ENCODE measurements around the gene GNPTG. TPM values are rescaled to one million over a fixed set of nuclear protein-coding genes. Genes with fewer than 3 reads are reported as not detected.

The GNPTG gene
- total and polyA plus RNA-seq, 2 of the 8 experiments (the other 6 are each of a cell fraction or from before 2014, with no cell fraction given) = 26.2 to 51.2 TPM

- Histone ChIP-seq H3K56ac (replicated peaks; ENCODE audit: insufficient read length, low read depth, low read length) (no peak overlapping the region), H3K9ac (replicated peaks in 1 of 4; ENCODE audit: extremely low read depth in 1 of 4, low read depth in 3 of 4, low read length in 3 of 4) (no peak overlapping the region), H2BK20ac (ENCODE audit: low read length) (no peak overlapping the region), H4K8ac (ENCODE audit: extremely low read depth, insufficient read depth, low read length) (no peak overlapping the region), H3K36me3 (ENCODE audit: control insufficient read depth in 2 of 4, insufficient read depth in 4 of 4, low read length in 3 of 4) (peaks cover 3 to 9% (median 4%) of the 10 kb centered on the region in 4 experiments; a peak in 5 of 8 replicates), H2AFZ (ENCODE audit: low read length) (no peak overlapping the region), H3K23ac (ENCODE audit: insufficient read length) (no peak overlapping the region), H3K79me1 (ENCODE audit: low read depth, low read length) (no peaks in the 10 kb centered on the region), H4K91ac (replicated peaks; ENCODE audit: insufficient read length, low read length) (no peak overlapping the region), H3K18ac (ENCODE audit: extremely low read depth, low read length) (no peak overlapping the region), H3K9me3 (ENCODE audit: insufficient read depth in 2 of 2, low read depth in 1 of 2, low read length in 1 of 2) (no peaks in the 10 kb centered on the region), H2BK15ac (ENCODE audit: low read length) (no peak overlapping the region), H2BK5ac (ENCODE audit: low read depth, low read length) (no peak overlapping the region), H3K27ac (ENCODE audit: low read depth, low read length) (no peak overlapping the region), H3K79me2 (ENCODE audit: control insufficient read depth in 1 of 2, insufficient read depth in 2 of 2, low read length in 2 of 2) (no peaks in the 10 kb centered on the region), H4K20me1 (replicated peaks in 1 of 2; ENCODE audit: control insufficient read depth in 1 of 2, insufficient read depth in 2 of 2, low read length in 2 of 2) (peaks cover 0 to 5% of the 10 kb centered on the region in 2 experiments), H3K14ac (ENCODE audit: insufficient read length) (no peak overlapping the region), H3K23me2 (ENCODE audit: low read depth, low read length) (no peaks in the 10 kb centered on the region), H3K4ac (replicated peaks; ENCODE audit: insufficient read length, low read depth, low read length) (no peak overlapping the region), H2BK120ac (replicated peaks; ENCODE audit: low read depth, low read length) (no peak overlapping the region), H3K27me3 (replicated peaks in 1 of 4; ENCODE audit: control insufficient read depth in 3 of 4, extremely low read depth in 1 of 4, insufficient read depth in 3 of 4, low read length in 3 of 4) (no peaks in the 10 kb centered on the region), H2AK5ac (ENCODE audit: low read depth, low read length) (no peak overlapping the region), H3K4me2 (ENCODE audit: insufficient read depth in 1 of 2, low read depth in 2 of 2, low read length in 2 of 2) (no peak overlapping the region), H4K5ac (ENCODE audit: insufficient read length, low read depth, low read length) (no peak overlapping the region), H3K4me1 (replicated peaks in 1 of 4; ENCODE audit: control insufficient read depth in 3 of 4, insufficient read depth in 4 of 4, low read length in 3 of 4) (no peaks in the 10 kb centered on the region), H2BK12ac (ENCODE audit: low read depth, low read length) (no peak overlapping the region), H3K4me3 (ENCODE audit: extremely low read depth in 1 of 4, insufficient read depth in 2 of 4, low read depth in 3 of 4, low read length in 4 of 4) (no peak overlapping the region)
- no peak for TF ChIP-seq ZNF274 (IDR thresholded peaks at IDR 0.05; ENCODE audit: borderline replicate concordance, extremely low read depth, low read length)
- TF ChIP-seq GABPA (IDR thresholded peaks at IDR 0.05; ENCODE audit: borderline replicate concordance, insufficient read depth, low read length) = no peak
- no peak for TF ChIP-seq CBX5 (IDR thresholded peaks at IDR 0.05; ENCODE audit: low read depth, low read length)
- TF ChIP-seq NRF1 (IDR thresholded peaks at IDR 0.05; ENCODE audit: low read depth, low read length) = no peak
- TF ChIP-seq JUND (IDR thresholded peaks at IDR 0.05; ENCODE audit: low read length) = no peak
- no peak for TF ChIP-seq POU5F1 (IDR thresholded peaks at IDR 0.05; ENCODE audit: low read depth, low read length)
- TF ChIP-seq RBBP5 (IDR thresholded peaks at IDR 0.05; ENCODE audit: borderline replicate concordance, low read depth, low read length) = no peak
- TF ChIP-seq SIX5 (IDR thresholded peaks at IDR 0.05; ENCODE audit: low read depth, low read length) = no peak
- no peak for TF ChIP-seq SIN3A (conservative IDR thresholded peaks at IDR 0.05 in 1 of 2, IDR thresholded peaks at IDR 0.05 in 1 of 2; ENCODE audit: low read depth in 1 of 2, low read length in 2 of 2)
- no peak for TF ChIP-seq CEBPB (IDR thresholded peaks at IDR 0.05; ENCODE audit: low read depth, low read length)
- no peak for TF ChIP-seq PHF8 (conservative IDR thresholded peaks at IDR 0.05; ENCODE audit: low read depth, low read length)
- no peak for TF ChIP-seq TBP (IDR thresholded peaks at IDR 0.05; ENCODE audit: low read depth, low read length)
- no peak for FAIRE-seq
- CTCF ChIA-PET (ENCODE audit: partially characterized antibody) = interaction anchor here (0.9 to 1.4 kb wide), 2 partner anchors 14 to 26 kb away, joined by 3 read pairs; no protein-coding TSS in a partner anchor
- DNase-seq (ENCODE audit: low read depth in 1 of 2, low spot score in 2 of 2) = no peak
- POLR2A ChIA-PET (ENCODE audit: partially characterized antibody) = interaction anchor here (1.1 to 1.5 kb wide), 2 partner anchors 10 to 31 kb away, joined by 3 read pairs; partner anchors contain the start of gene UQCC4
- 93% methylated on average over 7 of the region's 7 CpGs; no CpG with 5 or more reads in 1 of the 2 experiments for WGBS, 2 experiments (ENCODE audit: extremely low coverage in 1 of 2, insufficient coverage in 1 of 2, insufficient read length in 1 of 2, insufficient replicate concordance in 2 of 2, low coverage in 1 of 2, low lambda C conversion rate in 2 of 2, missing lambda C conversion rate in 1 of 2)
Observed at GRCh38 chr16:1389762-1390161, 38.0 kb downstream of the GNPTG start.
